ENCODE results near the gene ZNF319.

Gene ZNF319

GRCh38 chr16:57949013-57949412 is 51.5 kb downstream of the ZNF319 start:
- no peak overlapping the region for H3K9ac ChIP-seq (ENCODE audit: low read depth, low read length)
- DNase-seq (no peak), ATAC-seq (ENCODE audit: insufficient read depth, low read depth) (no peak)
- 0 out of 2 replicates have a peak, but pooled peaks cover 3% of the 10 kb centered on the region for H4K20me1 ChIP-seq (ENCODE audit: insufficient read depth, low read length)
- no peak overlapping the region for H3K4me2 ChIP-seq (ENCODE audit: insufficient read depth, low read length)
- H3K27ac ChIP-seq (ENCODE audit: low read length): no peak overlapping the region
- H3K79me2 ChIP-seq (ENCODE audit: insufficient read depth, low read length): no peaks in the 10 kb centered on the region
- H3K4me1 ChIP-seq (ENCODE audit: insufficient read depth, low read length): no peaks in the 10 kb centered on the region
- H3K9me3 ChIP-seq (ENCODE audit: insufficient read depth, low read length, severe bottlenecking): no peaks in the 10 kb centered on the region
- H3K27me3 ChIP-seq (ENCODE audit: insufficient read depth, low read length, poor library complexity): no peaks in the 10 kb centered on the region
- H3K36me3 ChIP-seq (ENCODE audit: insufficient read depth, low read length): no peaks in the 10 kb centered on the region
- TF ChIP-seq CTCF (IDR thresholded peaks at IDR 0.05; ENCODE audit: borderline replicate concordance, extremely low read depth, low read length, poor library complexity, severe bottlenecking) (no peak), EZH2 (IDR thresholded peaks at IDR 0.05; ENCODE audit: borderline replicate concordance, low read depth, low read length, severe bottlenecking) (no peak)
- H2AFZ ChIP-seq (ENCODE audit: low read depth, low read length): no peak overlapping the region
- H3K4me3 ChIP-seq (ENCODE audit: low read depth in 1 of 2, low read length in 2 of 2): no peak overlapping the region

- ATAC-seq (ENCODE audit: insufficient read depth, low read depth) (no peak), DNase-seq (no peak)
- H3K79me2 ChIP-seq (ENCODE audit: insufficient read depth, low read length): no peaks in the 10 kb centered on the region
- H3K9me3 ChIP-seq (ENCODE audit: insufficient read depth, low read length, severe bottlenecking): no peaks in the 10 kb centered on the region
- H3K27ac ChIP-seq (ENCODE audit: low read length): no peak overlapping the region
- H3K4me2 ChIP-seq (ENCODE audit: insufficient read depth, low read length): no peak overlapping the region
- no peak overlapping the region for H3K9ac ChIP-seq (ENCODE audit: low read depth, low read length)
- H2AFZ ChIP-seq (ENCODE audit: low read depth, low read length): no peak overlapping the region
- H3K4me1 ChIP-seq (ENCODE audit: insufficient read depth, low read length): no peaks in the 10 kb centered on the region
- no peaks in the 10 kb centered on the region for H3K36me3 ChIP-seq (ENCODE audit: insufficient read depth, low read length)
- H3K4me3 ChIP-seq (ENCODE audit: low read depth in 1 of 2, low read length in 2 of 2): no peak overlapping the region
- H3K27me3 ChIP-seq (ENCODE audit: insufficient read depth, low read length, poor library complexity): no peaks in the 10 kb centered on the region
- TF ChIP-seq EZH2 (IDR thresholded peaks at IDR 0.05; ENCODE audit: borderline replicate concordance, low read depth, low read length, severe bottlenecking) (no peak), CTCF (IDR thresholded peaks at IDR 0.05; ENCODE audit: borderline replicate concordance, extremely low read depth, low read length, poor library complexity, severe bottlenecking) (no peak)
- H4K20me1 ChIP-seq (ENCODE audit: insufficient read depth, low read length): 0 out of 2 replicates have a peak, but pooled peaks cover 3% of the 10 kb centered on the region
These were observed 52.4 kb downstream of the ZNF319 start for GRCh38 chr16:57948027-57948426.

- Histone ChIP-seq H4K20me1 (ENCODE audit: insufficient read depth, low read length) (0 out of 2 replicates have a peak, but pooled peaks cover 3% of the 10 kb centered on the region), H3K9me3 (ENCODE audit: insufficient read depth, low read length, severe bottlenecking) (no peaks in the 10 kb centered on the region)
- no peak for ATAC-seq (ENCODE audit: insufficient read depth, low read depth)
These were observed 53.2 kb downstream of the ZNF319 start for GRCh38 chr16:57947261-57947660.

More at GRCh38 chr16:57947261-57947660, 53.2 kb downstream of the ZNF319 start:
- TF ChIP-seq EZH2 (IDR thresholded peaks at IDR 0.05; ENCODE audit: borderline replicate concordance, low read depth, low read length, severe bottlenecking) (no peak), CTCF (IDR thresholded peaks at IDR 0.05; ENCODE audit: borderline replicate concordance, extremely low read depth, low read length, poor library complexity, severe bottlenecking) (no peak)
- Histone ChIP-seq H3K36me3 (ENCODE audit: insufficient read depth, low read length) (no peaks in the 10 kb centered on the region), H3K4me1 (ENCODE audit: insufficient read depth, low read length) (no peaks in the 10 kb centered on the region), H3K9ac (ENCODE audit: low read depth, low read length) (no peak overlapping the region), H3K27me3 (ENCODE audit: insufficient read depth, low read length, poor library complexity) (no peaks in the 10 kb centered on the region), H3K79me2 (ENCODE audit: insufficient read depth, low read length) (no peaks in the 10 kb centered on the region), H3K4me3 (ENCODE audit: low read depth in 1 of 2, low read length in 2 of 2) (no peak overlapping the region), H3K27ac (ENCODE audit: low read length) (no peak overlapping the region), H3K4me2 (ENCODE audit: insufficient read depth, low read length) (no peak overlapping the region), H2AFZ (ENCODE audit: low read depth, low read length) (no peak overlapping the region)
- no peak for DNase-seq
